Measurements from ENCODE around the gene RLN3.
"Not testable (repeated sequence)": the region's sequence is repeated elsewhere in the genome, so short reads cannot be mapped to it uniquely, and the experiment has no call there.

RLN3 gene

GRCh38 chr19:14023404-14024235 lies 4.3 kb upstream of the RLN3 start:
- no peak for DNase-seq

GRCh38 chr19:14026652-14027192 lies 1.2 kb upstream of the RLN3 start:
- DNase-seq: not testable (repeated sequence)

GRCh38 chr19:14028901-14029300 lies 953 bp downstream of the RLN3 start:
- DNase-seq: no peak

- no peak for DNase-seq
Observed at GRCh38 chr19:14030997-14031718, 3.2 kb downstream of the RLN3 start.

- DNase-seq: peak; percentile 19
Observed at GRCh38 chr19:14031719-14032480, 4.0 kb downstream of the RLN3 start, which contains the start of gene IL27RA. TSS of gene IL27RA (plus strand) at chr19:14031762. CDS start at chr19:14031873, 111 bp downstream.

GRCh38 chr19:14033946-14034345 lies 6.0 kb downstream of the RLN3 start:
- no peak for DNase-seq

- DNase-seq: not testable (repeated sequence)
Observed at GRCh38 chr19:14035159-14035558, 7.2 kb downstream of the RLN3 start.

GRCh38 chr19:14035706-14036105 lies 7.8 kb downstream of the RLN3 start:
- no peak for DNase-seq

- no peak for DNase-seq
Observed at GRCh38 chr19:14039181-14039580, 11.2 kb downstream of the RLN3 start.

- not testable (repeated sequence) for DNase-seq
Observed at GRCh38 chr19:14042659-14043608, 15.0 kb downstream of the RLN3 start.

GRCh38 chr19:14047866-14048265 lies 19.9 kb downstream of the RLN3 start:
- not testable (repeated sequence) for DNase-seq

- no peak for DNase-seq
Observed at GRCh38 chr19:14048443-14049153, 20.6 kb downstream of the RLN3 start.

GRCh38 chr19:14050512-14050911 lies 22.6 kb downstream of the RLN3 start:
- DNase-seq: no peak

GRCh38 chr19:14050961-14051360 lies 23.0 kb downstream of the RLN3 start:
- DNase-seq: not testable (repeated sequence)

- DNase-seq: no peak
Observed at GRCh38 chr19:14051980-14052379, 24.0 kb downstream of the RLN3 start.

GRCh38 chr19:14052470-14052869 lies 24.5 kb downstream of the RLN3 start:
- DNase-seq: no peak

GRCh38 chr19:14053032-14053431 lies 25.1 kb downstream of the RLN3 start:
- no peak for DNase-seq

- DNase-seq: no peak
Observed at GRCh38 chr19:14053500-14053899, 25.6 kb downstream of the RLN3 start.

- DNase-seq: no peak
Observed at GRCh38 chr19:14054099-14054498, 26.2 kb downstream of the RLN3 start.

- DNase-seq: no peak
Observed at GRCh38 chr19:14054721-14055120, 26.8 kb downstream of the RLN3 start.

- DNase-seq: no peak
Observed at GRCh38 chr19:14055396-14055795, 27.4 kb downstream of the RLN3 start.
